Lower leg skin (tissue), 4 donors: ENCODE data around the gene CDH23. TPM values are rescaled to one million over a fixed set of nuclear protein-coding genes. Genes with fewer than 3 reads are reported as not detected.

Experiments
- DNase-seq, 2 donors: peaks; one replicate each; pipeline ENCODE4 v3.0.0-alpha.2; 2019; ENCODE audit warnings: low spot score in 2 of 2
- H3K4me3 ChIP-seq: fragments of 200-600 bp; sonication (generic); 2 replicates; pipeline ENCODE4 v1.5.1; 2017; ENCODE audit warnings: mild to moderate bottlenecking, low read depth; ENCODE audit not compliant: poor library complexity, severe bottlenecking
- CTCF ChIP-seq, 3 donors: fragments of 450-650 bp; IDR thresholded peaks; one replicate each; pipeline ENCODE4 v1.5.1; 2016; ENCODE audit warnings: antibody characterized with exemption in 3 of 3, mild to moderate bottlenecking in 3 of 3, moderate library complexity in 2 of 3
- POLR2A ChIP-seq, 2 donors: fragments of 450-650 bp; IDR thresholded peaks; one replicate each; pipeline ENCODE4 v1.6.1; 2016 to 2017; ENCODE audit warnings: antibody characterized with exemption in 2 of 2, mild to moderate bottlenecking in 1 of 2, moderate library complexity in 1 of 2
- WGBS, 2 donors: methylation state at CpG; one replicate each; pipeline ENCODE4 v1.1.5; 2018; 5-methylcytosine and 5-hydroxymethylcytosine counted together
- intact Hi-C: fragments of 100-400 bp; cut with DNase I; formaldehyde crosslinking; loops from one replicate; pipeline ENCODE4 v1.15.0; 2023; ENCODE audit warnings: low total_unique reads
- total RNA-seq, 4 donors: library from RNA; depleted of rRNA; stranded (reverse); fragments of >200 nt; gene quantifications; one replicate each; pipeline ENCODE4 v1.1.0, GENCODE V29; 2016

CDH23 gene
- total RNA-seq, 4 donors from 2014 or later, result 1.7 to 9.2 (median 2.6) TPM

- intact Hi-C loops, result no loop called here
- TF ChIP-seq POLR2A (IDR thresholded peaks at IDR 0.05), result no peak
- no peak for TF ChIP-seq CTCF (IDR thresholded peaks at IDR 0.05)
- H3K4me3 ChIP-seq, result no peak overlapping the region
- no peak for DNase-seq
- 63 to 64% methylated on average over 12 of the region's 12 CpGs for WGBS, 2 donors
Measured at GRCh38 chr10:71564194-71564820, 167.6 kb downstream of the CDH23 start.

- DNase-seq, result no peak
- H3K4me3 ChIP-seq, result no peak overlapping the region
- intact Hi-C loops, result loop anchor here (5.0 kb wide), 1 partner anchor 248 kb away; the partner anchor contains the start of gene SLC29A3
- 74 to 81% methylated on average over 2 of the region's 2 CpGs for WGBS, 2 donors
- no peak for TF ChIP-seq POLR2A (IDR thresholded peaks at IDR 0.05)
- no peak for TF ChIP-seq CTCF (IDR thresholded peaks at IDR 0.05)
Measured at GRCh38 chr10:71565284-71566000, 168.7 kb downstream of the CDH23 start.

GRCh38 chr10:71567006-71567405, 170.3 kb downstream of the CDH23 start:
- 93 to 95% methylated on average over 4 to 5 of the region's 5 CpGs for WGBS, 2 donors
- DNase-seq, result no peak

GRCh38 chr10:71568896-71569492, 172.3 kb downstream of the CDH23 start:
- intact Hi-C loops, result loop anchor here (5.0 kb wide), 1 partner anchor 252 kb away; the partner anchor contains the start of gene SLC29A3
- no peak overlapping the region for H3K4me3 ChIP-seq
- no peak for DNase-seq
- WGBS, 2 donors, result 82 to 91% methylated on average over 5 of the region's 5 CpGs
- TF ChIP-seq CTCF (IDR thresholded peaks at IDR 0.05) (no peak), POLR2A (IDR thresholded peaks at IDR 0.05) (no peak)

More at GRCh38 chr10:71567006-71567405, 170.3 kb downstream of the CDH23 start:
- intact Hi-C loops, result loop anchor here (5.0 kb wide), 1 partner anchor 250 kb away; the partner anchor contains the start of gene SLC29A3
- no peak overlapping the region for H3K4me3 ChIP-seq
- no peak for TF ChIP-seq POLR2A (IDR thresholded peaks at IDR 0.05)
- no peak for TF ChIP-seq CTCF (IDR thresholded peaks at IDR 0.05)

- TF ChIP-seq CTCF (IDR thresholded peaks at IDR 0.05), result peak in 1 of 3 donors; percentile 41
- no peak for TF ChIP-seq POLR2A (IDR thresholded peaks at IDR 0.05)
- DNase-seq, result peak; percentile 62 to 93
- WGBS, 2 donors, result 49 to 50% methylated on average over 6 of the region's 6 CpGs
- intact Hi-C loops, result loop anchor here (5.0 kb wide), 1 partner anchor 253 kb away; the partner anchor contains the start of gene SLC29A3
- no peak overlapping the region for H3K4me3 ChIP-seq
Measured at GRCh38 chr10:71569775-71570588, 173.3 kb downstream of the CDH23 start.
